K562 (cell line): ENCODE data around the gene CRACDL. TPM values are rescaled to one million over a fixed set of nuclear protein-coding genes. Genes with fewer than 3 reads are reported as not detected.

Experiments
- ATAC-seq: fragments of 200-7000 bp; cut with Tn5 transposase; 3 replicates; pipeline ENCODE4 v1.9.1; 2020; ENCODE audit warnings: moderate library complexity
- BruUV-seq: library from RNA; stranded (reverse); fragments of 400-500 nt; replicated peaks from 2 replicates; lab custom pipeline; 2021; lab: Mats Ljungman, UMichigan
- CTCF ChIA-PET: fragments of 300-600 bp; formaldehyde crosslinking; extraction: SDS; loops from one replicate; lab custom pipeline; 2021; ENCODE audit warnings: low intra/inter-chr PET ratio; lab: Yijun Ruan, JAX
- POLR2A ChIA-PET: fragments of 300-600, 350-650 bp; sonication (Branson Sonifier 250); formaldehyde crosslinking; extraction: SDS; loops from one replicate; lab custom pipeline; 2021; ENCODE audit warnings: antibody characterized with exemption, inconsistent platforms; lab: Yijun Ruan, JAX
- DNase-seq, 4 experiments: peaks; one replicate each; pipeline versions ENCODE4 v3.0.0 to v3.0.0-alpha.2; 2011 to 2018; ENCODE audit warnings: low spot score in 3 of 4, mixed read lengths in 3 of 4; ENCODE audit errors: extremely low read depth in 1 of 4
- FAIRE-seq: peaks from 2 replicates; lab custom pipeline; 2011; peaks lifted over from hg19 to GRCh38; lab: Jason Lieb, UNC
- H2AFZ ChIP-seq: 2 replicates; pipeline ENCODE4 v1.6.0; 2011; ENCODE audit warnings: low read depth, low read length, control low read depth, inconsistent platforms
- H3K27ac ChIP-seq: fragments of 200-600 bp; 3 replicates; pipeline ENCODE4 v1.8.0; 2011; ENCODE audit warnings: low read depth, mild to moderate bottlenecking, control low read depth, inconsistent platforms, low read length, moderate library complexity, mixed read lengths; ENCODE audit errors: extremely low read depth
- H3K27me3 ChIP-seq, 2 experiments: fragments of 300-600 bp in 1 of 2; 2 replicates in 1 of 2; 3 replicates in 1 of 2; pipeline versions ENCODE4 v1.6.0 to v1.8.0; 2011; ENCODE audit warnings: inconsistent platforms in 2 of 2, low read length in 2 of 2, mild to moderate bottlenecking in 1 of 2, mixed read lengths in 1 of 2, moderate library complexity in 1 of 2; ENCODE audit not compliant: control insufficient read depth in 2 of 2, insufficient read depth in 2 of 2
- H3K36me3 ChIP-seq: fragments of 300-600 bp; 3 replicates; pipeline ENCODE4 v1.8.0; 2011; ENCODE audit warnings: mild to moderate bottlenecking, low read length, inconsistent platforms; ENCODE audit not compliant: control insufficient read depth, insufficient read depth
- H3K4me1 ChIP-seq, 2 experiments: fragments of 200-600 bp in 1 of 2; replicated peaks in 1 of 2; 2 replicates in 1 of 2; 3 replicates in 1 of 2; pipeline versions ENCODE4 v1.5.1 to v1.8.0; 2011; ENCODE audit warnings: inconsistent platforms in 2 of 2, low read length in 2 of 2, mild to moderate bottlenecking in 1 of 2, mixed read lengths in 1 of 2, moderate library complexity in 1 of 2; ENCODE audit not compliant: control insufficient read depth in 2 of 2, insufficient read depth in 2 of 2
- H3K4me2 ChIP-seq: 2 replicates; pipeline ENCODE4 v1.6.1; 2011; ENCODE audit warnings: low read length, control low read depth, inconsistent platforms, mixed read lengths; ENCODE audit not compliant: insufficient read depth
- H3K4me3 ChIP-seq: fragments of 200-600 bp; sonication (generic), shearing (Covaris generic); 2 replicates; pipeline ENCODE4 v1.5.1; 2016; ENCODE audit warnings: control low read depth, inconsistent platforms
- H3K79me2 ChIP-seq: fragments of 200-600 bp; 3 replicates; pipeline ENCODE4 v1.8.0; 2011; ENCODE audit warnings: low read length, inconsistent platforms; ENCODE audit not compliant: control insufficient read depth, insufficient read depth
- H3K9ac ChIP-seq, 2 experiments: 2 replicates each; pipeline versions ENCODE4 v1.6.0 to v1.6.1; 2011; ENCODE audit warnings: low read depth in 2 of 2, low read length in 2 of 2, control low read depth in 1 of 2, inconsistent platforms in 1 of 2, mild to moderate bottlenecking in 1 of 2, mixed read lengths in 1 of 2; ENCODE audit not compliant: insufficient read depth in 1 of 2
- H3K9me1 ChIP-seq: one replicate; pipeline ENCODE4 v1.6.0; 2011; ENCODE audit warnings: inconsistent platforms, mild to moderate bottlenecking, low read length, moderate library complexity; ENCODE audit not compliant: control insufficient read depth, insufficient read depth
- H3K9me3 ChIP-seq: replicated peaks from 2 replicates; pipeline ENCODE4 v1.5.1; 2011; ENCODE audit warnings: low read depth, low read length, inconsistent platforms; ENCODE audit not compliant: control insufficient read depth, insufficient read depth
- H4K20me1 ChIP-seq: replicated peaks from 2 replicates; pipeline ENCODE4 v1.6.1; 2011; ENCODE audit warnings: low read length, inconsistent platforms, mixed read lengths; ENCODE audit not compliant: control insufficient read depth, insufficient read depth
- CEBPZ ChIP-seq: fragments of 150-350 bp; IDR thresholded peaks from 2 replicates; pipeline ENCODE4 v1.6.1; 2014; ENCODE audit warnings: low read depth, mild to moderate bottlenecking, low read length, borderline replicate concordance
- NCOA4 ChIP-seq: fragments of 450-650 bp; IDR thresholded peaks from 2 replicates; pipeline ENCODE4 v1.6.1; 2018; ENCODE audit warnings: mild to moderate bottlenecking; ENCODE audit not compliant: partially characterized antibody
- ZBTB17 ChIP-seq: fragments of 450-650 bp; formaldehyde crosslinking; IDR thresholded peaks from 2 replicates; pipeline ENCODE4 v1.4.0; 2020; ENCODE audit warnings: mild to moderate bottlenecking
- WGBS: fragments of 100-300 bp; shearing (Covaris generic); methylation state at CpG from one replicate; pipeline ENCODE4 v1.1.6; 2016; ENCODE audit warnings: low coverage, mixed read lengths; ENCODE audit not compliant: insufficient coverage; ENCODE audit errors: missing lambda C conversion rate; 5-methylcytosine and 5-hydroxymethylcytosine counted together
- in situ Hi-C: fragments of 300-500 bp; cut with MboI; formaldehyde crosslinking; loops from 4 replicates; pipeline ENCODE4 v1.15.0; 2018; ENCODE audit warnings: inconsistent platforms, mixed read lengths
- intact Hi-C: fragments of 100-400 bp; cut with micrococcal nuclease; formaldehyde crosslinking; loops from 2 replicates; pipeline ENCODE4 v1.14.2; 2022
- polyA plus RNA-seq, 8 experiments: library from polyadenylated mRNA; depleted of rRNA in 4 of 8; stranded (reverse) in 5 of 8; unstranded in 3 of 8; fragments of >200 nt; fragmentation: Nextera tagmentation in 2 of 8; fragmentation: Illumina TruSeq in 1 of 8; extraction: Ambion mirVana in 2 of 8; extraction: Trizol in 1 of 8; gene quantifications; 2 replicates each; pipeline versions ENCODE4 v1.2.1 to v1.2.3, GENCODE V29; 2011 to 2014; ENCODE audit warnings: inconsistent platforms in 1 of 8, missing spikeins in 1 of 8
- total RNA-seq, 7 experiments: library from RNA; depleted of rRNA in 6 of 7; stranded (reverse); fragments of >200 nt in 6 of 7; fragmentation: Illumina TruSeq in 2 of 7; extraction: Trizol in 2 of 7; gene quantifications; 2 replicates each; pipeline versions ENCODE4 v1.2.1 to v1.2.3, GENCODE V29; 2011 to 2021; ENCODE audit warnings: low replicate concordance in 1 of 7
- TF ChIP-seq, protein P1 (sequence below): sonication (generic); formaldehyde crosslinking; IDR thresholded peaks from 2 replicates; pipeline ENCODE4 v1.8.0; 2022; ENCODE audit warnings: mild to moderate bottlenecking, missing genetic modification reagents

CRACDL gene
- total and polyA plus RNA-seq, 9 of the 15 experiments (the other 6 are each of a cell fraction or from before 2014, with no cell fraction given): not detected

DNA sequence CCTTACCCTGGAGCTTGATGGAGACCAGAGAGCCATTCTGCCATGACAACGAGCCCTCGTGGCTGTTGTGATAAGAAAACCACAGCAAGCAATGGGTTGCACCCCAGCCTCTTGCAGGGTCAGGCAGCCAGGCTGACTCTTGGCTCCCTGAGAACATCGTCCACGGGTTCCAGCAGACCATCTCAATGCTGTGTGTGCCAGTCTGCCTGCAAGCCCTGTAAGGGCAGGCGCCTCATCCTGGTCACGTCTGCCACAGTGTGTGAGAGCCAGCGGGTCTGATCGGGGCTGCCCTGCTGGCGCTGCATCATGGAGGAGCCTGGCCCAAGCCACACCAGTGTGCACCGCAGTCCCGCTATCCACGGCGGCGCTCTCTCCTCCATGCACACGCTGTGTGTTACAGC lies 134.1 kb downstream of the CRACDL start:
- H3K9me3 ChIP-seq: no peaks in the 10 kb centered on the region
- H3K27ac ChIP-seq: no peak overlapping the region
- 0% methylated on average over 9 of the region's 15 CpGs for WGBS
- no peak overlapping the region for H3K9ac ChIP-seq
- H3K9me1 ChIP-seq: no peaks in the 10 kb centered on the region
- ATAC-seq (peak; percentile 51), FAIRE-seq (no peak), DNase-seq (peak in 1 of 4 experiments; percentile 8)
- in situ Hi-C loops: no loop called here
- no peaks in the 10 kb centered on the region for H3K79me2 ChIP-seq
- no peaks in the 10 kb centered on the region for H3K36me3 ChIP-seq
- POLR2A ChIA-PET: interaction anchor here (1.0 kb wide), 1 partner anchor 9 kb away, joined by 3 read pairs; no protein-coding TSS in a partner anchor
- no TSS peak for BruUV-seq
- H3K4me3 ChIP-seq: no peak overlapping the region
- 0 out of 2 replicates have a peak, but pooled peaks cover 3% of the 10 kb centered on the region for H4K20me1 ChIP-seq
- CTCF ChIA-PET: no interaction called here
- TF ChIP-seq NCOA4: no peak
- TF ChIP-seq, protein P1, sequence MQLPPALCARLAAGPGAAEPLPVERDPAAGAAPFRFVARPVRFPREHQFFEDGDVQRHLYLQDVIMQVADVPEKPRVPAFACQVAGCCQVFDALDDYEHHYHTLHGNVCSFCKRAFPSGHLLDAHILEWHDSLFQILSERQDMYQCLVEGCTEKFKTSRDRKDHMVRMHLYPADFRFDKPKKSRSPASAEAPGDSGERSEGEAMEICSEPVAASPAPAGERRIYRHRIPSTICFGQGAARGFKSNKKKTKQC (CRISPR knock-in tag): no peak
- TF ChIP-seq ZBTB17 (CRISPR knock-in tag): peak; percentile 70; the same call in 1 of the 2 replicates
- TF ChIP-seq CEBPZ: no peak
- peaks cover 11 to 60% of the 10 kb centered on the region in 2 experiments; a peak in 4 of 5 replicates for H3K27me3 ChIP-seq
- H2AFZ ChIP-seq: no peak overlapping the region
- H3K4me2 ChIP-seq: no peak overlapping the region
- peaks cover 0 to 4% of the 10 kb centered on the region in 2 experiments; a peak in 2 of 5 replicates for H3K4me1 ChIP-seq
- intact Hi-C loops: no loop called here
